Stimulated activated naive CD4-positive, alpha-beta T cell (primary cell): ENCODE measurements around the gene CLTB.

Source experiments
- DNase-seq, 6 experiments: peaks; one replicate each; lab custom pipeline; 2025; lab: John Stamatoyannopoulos, UW

CLTB gene

GRCh38 chr5:176382721-176383120 is 33.6 kb downstream of the CLTB start:
- DNase-seq: no peak

GRCh38 chr5:176381979-176382378 is 34.4 kb downstream of the CLTB start:
- no peak for DNase-seq

DNA sequence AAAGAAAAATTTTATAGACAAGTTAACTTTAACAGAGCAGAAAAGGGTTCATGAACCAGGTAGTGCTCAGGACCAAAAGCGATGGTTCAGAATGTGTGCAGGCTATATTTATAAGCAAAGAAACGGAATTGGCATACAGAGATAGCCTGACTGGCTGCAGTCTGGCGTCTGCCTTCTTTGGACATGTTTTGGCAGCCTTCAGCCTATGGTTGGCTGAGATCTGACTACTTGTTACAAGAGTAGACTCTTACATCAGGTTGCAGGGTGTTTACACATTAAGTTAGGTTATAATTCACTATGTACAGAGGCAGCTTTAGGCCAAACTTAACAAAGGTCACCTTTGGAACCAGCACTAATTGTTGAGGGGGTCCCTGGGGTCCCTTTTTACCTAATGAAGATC is 34.9 kb downstream of the CLTB start:
- no peak for DNase-seq

GRCh38 chr5:176379881-176380280 is 36.5 kb downstream of the CLTB start:
- no peak for DNase-seq

GRCh38 chr5:176373100-176373818 is 43.1 kb downstream of the CLTB start:
- no peak for DNase-seq

DNA sequence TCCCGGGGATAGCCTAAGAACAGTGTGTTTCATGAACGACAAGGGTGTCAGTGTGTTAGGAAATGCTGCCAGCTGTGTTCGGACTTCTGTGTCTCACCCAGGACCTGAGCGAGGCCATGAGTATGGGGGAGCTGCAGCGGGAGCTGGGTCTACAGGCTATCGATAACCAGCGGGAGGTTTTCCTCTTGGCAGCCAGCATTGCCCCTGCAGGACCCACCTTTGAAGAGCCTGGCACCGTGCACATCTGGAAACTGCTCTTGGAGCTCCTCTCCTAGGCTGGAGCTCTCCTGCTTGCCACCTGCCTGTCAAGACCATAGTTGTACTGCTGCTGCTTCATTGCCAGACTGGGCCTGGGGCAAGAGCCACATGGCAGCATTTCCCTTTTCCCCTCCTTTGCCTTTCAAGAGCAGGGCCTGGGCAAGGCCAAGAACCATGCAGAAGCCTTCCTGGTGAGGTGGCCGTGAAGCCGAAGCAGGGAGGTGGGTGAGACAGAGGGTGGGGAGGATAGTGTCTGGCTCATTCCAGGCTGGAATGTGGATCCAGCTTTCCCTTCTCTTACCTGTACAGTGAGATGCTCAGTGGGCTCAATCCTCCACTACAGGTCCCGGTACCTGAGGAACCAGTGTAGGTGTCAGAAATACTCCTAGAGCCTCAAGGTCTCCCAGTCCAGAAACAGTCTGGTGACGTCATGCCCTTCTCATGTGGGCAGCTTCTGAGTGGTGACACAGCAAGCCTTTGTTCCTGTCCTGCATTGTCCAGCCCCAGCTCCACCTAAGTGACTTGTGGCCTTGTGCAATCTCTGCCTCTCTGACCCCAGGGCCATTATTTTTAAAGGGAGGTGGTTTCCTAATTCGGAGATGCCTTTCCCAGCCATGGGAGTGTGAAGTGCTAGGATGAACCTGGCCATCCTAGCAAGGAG is 44.5 kb downstream of the CLTB start:
- DNase-seq: no peak

DNA sequence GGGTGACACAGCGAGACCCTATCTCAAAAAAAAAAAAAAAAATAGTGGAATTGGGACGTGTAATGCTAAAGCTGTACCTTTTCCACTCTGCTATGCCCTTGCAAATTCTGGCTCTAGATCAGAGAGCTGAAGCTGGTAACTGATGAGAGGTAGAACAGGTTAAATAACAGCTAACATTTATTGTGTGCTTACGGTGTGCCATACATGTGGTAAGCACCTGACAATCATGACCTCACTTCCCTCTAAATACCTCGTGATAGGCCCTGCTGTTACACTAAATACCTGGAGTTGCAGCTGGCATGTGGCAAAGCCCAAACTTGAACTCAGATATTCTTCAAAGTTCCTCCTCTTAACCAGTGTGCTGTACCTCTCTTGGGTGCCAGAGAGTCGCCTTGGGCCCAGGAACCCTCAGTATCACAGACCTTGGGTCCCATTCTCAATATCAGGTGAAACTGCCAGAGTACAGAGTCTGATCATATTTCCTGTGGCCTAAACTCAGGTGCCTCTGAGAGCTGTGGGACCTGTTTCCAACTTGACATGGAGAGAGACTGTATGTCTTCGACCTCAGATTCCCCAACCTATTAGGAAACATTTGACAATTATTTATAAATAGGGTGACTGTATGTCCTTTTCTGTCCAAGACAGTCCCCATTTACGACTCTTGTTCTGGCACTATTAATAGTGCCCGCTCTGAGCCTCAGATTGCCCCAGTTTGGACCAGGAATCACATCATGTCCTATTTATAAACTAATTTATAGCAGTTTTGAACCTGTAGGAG is 46.2 kb downstream of the CLTB start:
- DNase-seq: no peak

GRCh38 chr5:176368726-176369125 is 47.6 kb downstream of the CLTB start:
- no peak for DNase-seq

DNA sequence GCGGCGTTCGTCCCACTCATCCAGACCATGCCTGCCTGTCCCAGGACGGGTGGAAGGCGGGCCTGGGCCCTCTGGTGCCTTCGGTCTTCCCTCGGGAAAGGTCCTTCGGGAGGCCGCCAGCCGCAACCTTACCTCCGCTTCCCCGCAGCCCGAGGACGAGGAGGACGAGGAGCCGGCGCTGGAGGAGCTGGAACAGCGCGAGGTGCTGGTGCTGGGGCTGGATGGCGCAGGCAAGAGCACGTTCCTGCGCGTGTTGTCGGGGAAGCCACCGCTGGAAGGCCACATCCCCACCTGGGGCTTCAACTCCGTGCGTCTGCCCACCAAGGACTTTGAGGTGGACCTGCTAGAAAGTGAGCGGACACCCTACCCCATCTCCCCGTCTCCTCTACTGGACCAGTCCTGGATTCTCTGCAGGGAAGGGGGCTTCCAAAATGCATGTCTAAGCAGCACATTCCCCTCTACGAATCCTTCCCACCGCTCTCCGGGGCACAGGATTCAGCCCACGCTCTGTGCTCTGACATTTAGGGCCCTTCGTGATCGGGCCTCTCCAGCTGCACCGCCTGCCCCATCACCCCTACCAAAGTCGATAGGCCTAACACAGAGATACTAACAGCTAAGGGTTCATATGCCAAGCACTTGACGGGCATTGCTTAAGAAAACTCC is 50.0 kb downstream of the CLTB start:
- no peak for DNase-seq

DNA sequence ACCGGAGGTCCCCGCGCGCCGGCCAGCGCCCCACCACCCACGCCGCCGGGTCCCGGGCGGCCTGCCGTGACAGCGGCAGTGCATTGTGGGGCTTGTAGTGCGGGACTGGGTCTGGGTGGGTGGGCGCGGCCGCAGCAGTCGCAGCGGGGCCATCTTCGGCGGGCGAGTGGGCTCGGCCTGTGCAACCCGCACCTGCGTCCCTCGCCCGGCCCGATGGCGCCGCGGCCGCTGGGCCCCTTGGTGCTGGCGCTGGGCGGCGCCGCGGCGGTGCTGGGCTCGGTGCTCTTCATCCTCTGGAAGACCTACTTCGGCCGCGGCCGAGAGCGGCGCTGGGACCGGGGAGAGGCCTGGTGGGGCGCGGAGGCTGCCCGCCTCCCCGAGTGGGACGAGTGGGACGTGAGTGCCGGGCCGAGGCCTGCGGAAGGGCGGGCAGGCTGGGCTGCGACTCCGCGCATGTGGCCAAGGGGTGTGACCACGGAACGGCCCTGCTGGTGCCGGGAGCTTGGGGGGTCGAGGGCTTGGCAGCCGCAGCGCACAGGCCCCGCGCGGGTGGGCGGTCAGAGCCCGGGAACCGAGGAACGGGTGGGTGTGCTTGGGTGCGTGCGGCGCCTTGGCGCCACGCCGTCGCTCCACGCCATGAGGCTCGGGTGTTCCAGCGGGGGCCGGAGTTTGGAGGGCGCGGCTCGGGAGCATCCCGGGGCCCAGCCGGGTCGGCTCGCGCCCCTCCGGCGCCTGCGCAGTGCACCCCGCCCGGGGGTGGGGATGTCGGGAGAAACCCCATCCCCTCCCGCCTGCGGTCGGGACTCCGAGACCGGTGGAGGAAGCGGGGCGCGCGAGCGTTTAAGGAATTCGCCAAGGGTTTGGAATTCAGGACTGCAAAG is 50.7 kb downstream of the CLTB start, which contains the start of gene ARL10:
ARL10 (plus strand) TSS at position 137 of the 881 bp plus-strand sequence; CDS start at position 214, 77 bp downstream.
- DNase-seq: peak; percentile 17 to 58 (median 48)

GRCh38 chr5:176364765-176365350 is 51.5 kb downstream of the CLTB start:
- DNase-seq: peak in 1 of 6 experiments; percentile 33

DNA sequence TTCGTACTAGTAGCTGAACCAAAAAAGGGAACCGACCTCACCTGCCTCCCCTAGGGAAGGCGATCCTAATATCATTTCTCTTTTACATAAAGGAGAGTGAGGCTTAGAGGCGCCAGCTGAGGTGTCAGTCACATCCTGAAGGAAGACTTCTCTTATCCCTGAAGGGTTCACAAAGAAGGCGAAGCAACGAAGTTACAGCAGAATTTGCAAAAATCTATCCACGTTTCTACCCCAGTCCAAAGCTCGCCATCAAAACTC is 54.2 kb downstream of the CLTB start:
- no peak for DNase-seq

DNA sequence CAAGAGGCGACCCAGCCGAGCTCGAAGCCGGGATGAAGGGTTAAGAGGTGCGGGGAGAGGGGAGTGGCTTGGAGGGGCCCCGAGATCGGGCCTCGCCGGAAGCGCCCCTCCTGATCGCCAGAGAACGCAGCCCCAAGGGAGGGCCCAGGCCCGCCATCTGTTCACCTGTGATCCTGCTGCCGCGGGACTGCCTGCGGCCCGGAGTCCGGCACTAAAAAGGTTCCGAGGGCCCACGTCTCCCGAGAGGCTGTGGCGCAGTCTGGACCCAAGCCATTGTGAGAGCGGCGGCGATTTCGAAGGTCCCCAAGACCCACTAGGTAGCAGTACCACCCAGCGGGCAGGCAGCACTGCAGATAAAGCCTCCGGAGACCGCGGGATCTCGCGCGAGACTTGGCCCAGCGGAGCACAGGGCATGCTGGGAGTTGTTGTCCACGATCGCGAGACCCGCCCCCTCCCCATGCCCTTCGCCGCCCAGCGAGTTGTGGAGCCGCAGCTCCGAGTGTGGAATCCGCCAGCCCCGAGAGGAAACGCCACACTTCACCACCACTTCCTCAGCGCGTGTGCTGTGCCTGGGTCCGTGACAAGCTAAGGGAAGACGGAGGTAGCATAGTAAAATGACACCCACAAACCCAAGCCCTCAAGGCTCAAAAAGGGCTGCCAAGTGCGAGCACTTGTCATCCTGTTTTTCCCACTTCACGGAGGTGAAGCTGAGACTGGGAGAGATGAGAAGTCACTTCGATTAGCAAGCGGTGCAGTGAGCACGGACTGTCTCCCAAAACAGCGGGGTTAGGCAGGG is 54.7 kb downstream of the CLTB start, which contains the start of gene KIAA1191:
KIAA1191 (minus strand) TSS at position 328 of the 796 bp plus-strand sequence. CDS start 2,256 bp downstream, outside the sequence.
- peak; percentile 91 to 94 (median 92) for DNase-seq

GRCh38 chr5:176360894-176361436 is 55.4 kb downstream of the CLTB start:
- peak in 1 of 6 experiments; percentile 43 for DNase-seq

- DNase-seq: no peak
These were observed 56.7 kb downstream of the CLTB start for GRCh38 chr5:176359658-176360057.

DNA sequence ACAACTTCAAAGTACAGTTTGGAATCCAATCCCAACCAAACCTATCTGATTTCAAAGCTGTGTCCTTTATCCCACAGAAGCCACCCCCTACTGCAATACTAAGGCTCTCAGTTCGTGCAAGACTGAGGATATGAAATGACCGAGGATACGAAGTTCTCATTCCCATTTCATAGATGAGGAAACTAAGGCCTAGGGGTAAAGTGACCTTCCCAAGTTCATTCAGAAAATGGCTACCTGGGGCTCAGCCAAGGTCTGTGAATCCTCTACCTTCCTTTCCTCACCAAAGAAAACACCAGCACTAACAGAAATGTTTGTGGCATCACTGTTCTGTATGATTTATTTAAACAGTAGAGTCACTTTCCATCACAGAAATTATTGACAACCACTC is 60.2 kb downstream of the CLTB start:
- no peak for DNase-seq

- no peak for DNase-seq
These were observed 60.8 kb downstream of the CLTB start for GRCh38 chr5:176355400-176356178.

GRCh38 chr5:176353533-176353932 is 62.8 kb downstream of the CLTB start:
- no peak for DNase-seq
